Measurements from ENCODE around the gene TREML4.

DNA sequence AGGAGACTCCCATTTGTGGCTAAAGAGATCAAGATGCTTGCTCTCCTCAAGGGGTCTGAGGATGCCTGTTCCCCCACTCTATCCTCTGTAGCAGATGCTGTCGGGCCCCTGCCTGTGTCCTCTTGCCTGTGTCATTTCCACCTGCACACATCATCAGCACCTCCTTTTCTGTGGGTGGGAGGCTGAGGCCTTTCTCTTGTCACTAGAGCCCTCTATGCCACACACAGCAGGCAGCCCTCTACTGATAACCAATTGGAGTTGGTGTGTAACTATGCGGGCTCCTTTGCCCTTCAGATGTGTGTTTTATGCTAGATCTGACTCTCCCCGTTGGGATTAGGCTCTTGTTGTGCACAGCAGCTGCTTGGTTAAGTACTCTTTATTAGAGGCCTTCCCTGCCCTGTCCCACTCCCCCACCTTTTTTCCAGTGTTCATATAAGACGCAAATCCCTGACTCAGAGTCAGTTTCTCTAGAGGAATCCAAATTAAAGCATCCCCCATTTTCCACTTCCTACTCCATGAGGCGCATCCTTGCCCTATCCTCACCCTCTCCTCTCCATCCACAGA is 34.9 kb upstream of the TREML4 start:
- TF ChIP-seq, protein P1, sequence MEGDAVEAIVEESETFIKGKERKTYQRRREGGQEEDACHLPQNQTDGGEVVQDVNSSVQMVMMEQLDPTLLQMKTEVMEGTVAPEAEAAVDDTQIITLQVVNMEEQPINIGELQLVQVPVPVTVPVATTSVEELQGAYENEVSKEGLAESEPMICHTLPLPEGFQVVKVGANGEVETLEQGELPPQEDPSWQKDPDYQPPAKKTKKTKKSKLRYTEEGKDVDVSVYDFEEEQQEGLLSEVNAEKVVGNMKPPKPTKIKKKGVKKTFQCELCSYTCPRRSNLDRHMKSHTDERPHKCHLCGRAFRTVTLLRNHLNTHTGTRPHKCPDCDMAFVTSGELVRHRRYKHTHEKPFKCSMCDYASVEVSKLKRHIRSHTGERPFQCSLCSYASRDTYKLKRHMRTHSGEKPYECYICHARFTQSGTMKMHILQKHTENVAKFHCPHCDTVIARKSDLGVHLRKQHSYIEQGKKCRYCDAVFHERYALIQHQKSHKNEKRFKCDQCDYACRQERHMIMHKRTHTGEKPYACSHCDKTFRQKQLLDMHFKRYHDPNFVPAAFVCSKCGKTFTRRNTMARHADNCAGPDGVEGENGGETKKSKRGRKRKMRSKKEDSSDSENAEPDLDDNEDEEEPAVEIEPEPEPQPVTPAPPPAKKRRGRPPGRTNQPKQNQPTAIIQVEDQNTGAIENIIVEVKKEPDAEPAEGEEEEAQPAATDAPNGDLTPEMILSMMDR (conservative IDR thresholded peaks at IDR 0.05; ENCODE audit: low read depth, low read length): no peak
- TF ChIP-seq, protein P2, sequence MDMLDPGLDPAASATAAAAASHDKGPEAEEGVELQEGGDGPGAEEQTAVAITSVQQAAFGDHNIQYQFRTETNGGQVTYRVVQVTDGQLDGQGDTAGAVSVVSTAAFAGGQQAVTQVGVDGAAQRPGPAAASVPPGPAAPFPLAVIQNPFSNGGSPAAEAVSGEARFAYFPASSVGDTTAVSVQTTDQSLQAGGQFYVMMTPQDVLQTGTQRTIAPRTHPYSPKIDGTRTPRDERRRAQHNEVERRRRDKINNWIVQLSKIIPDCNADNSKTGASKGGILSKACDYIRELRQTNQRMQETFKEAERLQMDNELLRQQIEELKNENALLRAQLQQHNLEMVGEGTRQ (IDR thresholded peaks at IDR 0.05; ENCODE audit: low read depth, low read length): no peak
- TF ChIP-seq POLR2A (IDR thresholded peaks at IDR 0.05; ENCODE audit: low read depth, low read length): no peak
- TF ChIP-seq RAD21 (IDR thresholded peaks at IDR 0.05; ENCODE audit: low read length): no peak
- no peak for TF ChIP-seq CEBPB (IDR thresholded peaks at IDR 0.05; ENCODE audit: low read depth, low read length)
- no peak for TF ChIP-seq CHD1 (IDR thresholded peaks at IDR 0.05; ENCODE audit: low read depth, low read length)
- no peak for TF ChIP-seq BHLHE40 (IDR thresholded peaks at IDR 0.05; ENCODE audit: low read depth, low read length)
- no peak for TF ChIP-seq MAFK (IDR thresholded peaks at IDR 0.05; ENCODE audit: low read depth, low read length)
- TF ChIP-seq, protein P3, sequence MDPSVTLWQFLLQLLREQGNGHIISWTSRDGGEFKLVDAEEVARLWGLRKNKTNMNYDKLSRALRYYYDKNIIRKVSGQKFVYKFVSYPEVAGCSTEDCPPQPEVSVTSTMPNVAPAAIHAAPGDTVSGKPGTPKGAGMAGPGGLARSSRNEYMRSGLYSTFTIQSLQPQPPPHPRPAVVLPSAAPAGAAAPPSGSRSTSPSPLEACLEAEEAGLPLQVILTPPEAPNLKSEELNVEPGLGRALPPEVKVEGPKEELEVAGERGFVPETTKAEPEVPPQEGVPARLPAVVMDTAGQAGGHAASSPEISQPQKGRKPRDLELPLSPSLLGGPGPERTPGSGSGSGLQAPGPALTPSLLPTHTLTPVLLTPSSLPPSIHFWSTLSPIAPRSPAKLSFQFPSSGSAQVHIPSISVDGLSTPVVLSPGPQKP (IDR thresholded peaks at IDR 0.05; ENCODE audit: borderline replicate concordance, low read depth, low read length): no peak
- TF ChIP-seq NFE2L2 (IDR thresholded peaks at IDR 0.05; ENCODE audit: low read depth, low read length): no peak
- no peak for TF ChIP-seq RCOR1 (IDR thresholded peaks at IDR 0.05; ENCODE audit: insufficient replicate concordance, low read length)
